ENCODE results near the gene SLIRP.

SLIRP gene

DNA sequence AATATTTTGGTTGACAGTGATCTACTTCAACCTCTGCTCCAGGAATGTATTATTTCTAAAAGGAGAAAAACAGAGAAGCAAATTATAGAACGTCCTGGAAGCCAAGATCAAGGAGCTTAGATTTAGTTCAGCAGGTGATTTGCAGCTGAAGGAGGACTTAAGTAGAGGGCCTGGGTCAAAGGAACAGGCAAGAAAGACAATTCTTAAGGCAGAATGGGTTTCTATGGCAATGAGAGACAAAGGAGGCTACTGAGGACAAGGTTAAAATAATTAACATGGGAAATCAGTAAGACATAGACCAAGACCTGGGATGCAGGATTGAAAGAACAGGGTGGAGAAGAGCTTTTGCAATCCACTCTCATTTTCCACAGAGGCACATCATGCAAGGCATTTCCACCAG is 55.4 kb downstream of the SLIRP start:
- Histone ChIP-seq H3K4me1 (ENCODE audit: control insufficient read depth in 5 of 5, insufficient read depth in 5 of 5, low read length in 5 of 5) (peaks cover 2 to 31% (median 30%) of the 10 kb centered on the region in 5 donors), H3K9ac (ENCODE audit: low read length in 5 of 5) (no peak overlapping the region)

DNA sequence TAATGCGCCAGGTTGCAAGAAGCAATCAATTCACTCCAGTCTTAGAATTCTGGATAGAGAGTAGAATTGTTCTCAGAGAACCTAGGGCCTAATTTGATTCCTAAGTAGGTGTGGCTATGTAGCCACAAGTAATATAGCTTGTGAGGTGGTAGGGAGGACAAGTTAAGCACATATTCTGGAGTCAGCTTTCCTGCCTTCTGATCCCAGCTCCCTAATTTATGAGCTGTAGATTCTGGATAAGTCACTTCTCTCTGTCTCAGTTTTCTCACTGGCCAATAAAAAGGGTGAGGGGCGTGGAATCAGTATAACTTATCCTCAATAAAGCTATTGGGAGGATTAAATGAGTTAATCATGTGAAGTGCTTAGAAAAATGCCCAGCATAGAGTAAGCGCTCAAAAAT is 56.1 kb downstream of the SLIRP start:
- Histone ChIP-seq H3K9ac (ENCODE audit: low read length in 5 of 5) (no peak overlapping the region), H3K4me1 (ENCODE audit: control insufficient read depth in 5 of 5, insufficient read depth in 5 of 5, low read length in 5 of 5) (peaks cover 2 to 25% (median 24%) of the 10 kb centered on the region in 5 donors), H3K4me3 (ENCODE audit: low read depth in 1 of 5, low read length in 5 of 5) (no peak overlapping the region), H3K27me3 (ENCODE audit: control insufficient read depth in 5 of 5, insufficient read depth in 4 of 5, low read length in 5 of 5) (no peaks in the 10 kb centered on the region), H3K36me3 (ENCODE audit: control insufficient read depth in 5 of 5, insufficient read depth in 5 of 5, low read length in 5 of 5) (peaks cover 0 to 1% (median 0%) of the 10 kb centered on the region in 5 donors), H3K27ac (ENCODE audit: low read depth, low read length) (no peak overlapping the region), H3K9me3 (ENCODE audit: control insufficient read depth in 5 of 5, low read length in 5 of 5) (no peaks in the 10 kb centered on the region)

More for the DNA sequence above, 55.4 kb downstream of the SLIRP start:
- Histone ChIP-seq H3K36me3 (ENCODE audit: control insufficient read depth in 5 of 5, insufficient read depth in 5 of 5, low read length in 5 of 5) (peaks cover 0 to 6% (median 0%) of the 10 kb centered on the region in 5 donors), H3K4me3 (ENCODE audit: low read depth in 1 of 5, low read length in 5 of 5) (no peak overlapping the region), H3K9me3 (ENCODE audit: control insufficient read depth in 5 of 5, low read length in 5 of 5) (no peaks in the 10 kb centered on the region), H3K27me3 (ENCODE audit: control insufficient read depth in 5 of 5, insufficient read depth in 4 of 5, low read length in 5 of 5) (no peaks in the 10 kb centered on the region), H3K27ac (ENCODE audit: low read depth, low read length) (no peak overlapping the region)

All from subcutaneous abdominal adipose tissue (tissue), 5 donors.